ENCODE results near the gene MYBPHL.

The MYBPHL gene

GRCh38 chr1:109306832-109307273 lies at the start of gene MYBPHL:
MYBPHL (minus strand) TSS chr1:109307011; CDS start chr1:109306991, 20 bp downstream.
- no peak for DNase-seq (ENCODE audit: low read depth in 1 of 2, low spot score in 1 of 2)

- no peak for DNase-seq (ENCODE audit: low read depth in 1 of 2, low spot score in 1 of 2)
Measured at GRCh38 chr1:109356505-109356904, 49.7 kb upstream of the MYBPHL start.

- DNase-seq (ENCODE audit: low read depth in 1 of 2, low spot score in 1 of 2) = no peak
Measured at GRCh38 chr1:109354929-109355328, 48.1 kb upstream of the MYBPHL start.

GRCh38 chr1:109351457-109351856 lies 44.6 kb upstream of the MYBPHL start:
- no peak for DNase-seq (ENCODE audit: low read depth in 1 of 2, low spot score in 1 of 2)

- DNase-seq (ENCODE audit: low read depth in 1 of 2, low spot score in 1 of 2) = no peak
Measured at GRCh38 chr1:109350655-109351054, 43.8 kb upstream of the MYBPHL start.

GRCh38 chr1:109350182-109350581 lies 43.4 kb upstream of the MYBPHL start:
- no peak for DNase-seq (ENCODE audit: low read depth in 1 of 2, low spot score in 1 of 2)

- no peak for DNase-seq (ENCODE audit: low read depth in 1 of 2, low spot score in 1 of 2)
Measured at GRCh38 chr1:109347511-109347910, 40.7 kb upstream of the MYBPHL start.

- DNase-seq (ENCODE audit: low read depth in 1 of 2, low spot score in 1 of 2) = no peak
Measured at GRCh38 chr1:109341944-109342930, 35.4 kb upstream of the MYBPHL start.

GRCh38 chr1:109338608-109339007 lies 31.8 kb upstream of the MYBPHL start:
- no peak for DNase-seq (ENCODE audit: low read depth in 1 of 2, low spot score in 1 of 2)

GRCh38 chr1:109338091-109338490 lies 31.3 kb upstream of the MYBPHL start:
- DNase-seq (ENCODE audit: low read depth in 1 of 2, low spot score in 1 of 2) = no peak

GRCh38 chr1:109335091-109335490 lies 28.3 kb upstream of the MYBPHL start:
- DNase-seq (ENCODE audit: low read depth in 1 of 2, low spot score in 1 of 2) = no peak

GRCh38 chr1:109331113-109331512 lies 24.3 kb upstream of the MYBPHL start:
- DNase-seq (ENCODE audit: low read depth in 1 of 2, low spot score in 1 of 2) = no peak

- DNase-seq (ENCODE audit: low read depth in 1 of 2, low spot score in 1 of 2) = no peak
Measured at GRCh38 chr1:109327285-109327684, 20.5 kb upstream of the MYBPHL start.

- no peak for DNase-seq (ENCODE audit: low read depth in 1 of 2, low spot score in 1 of 2)
Measured at GRCh38 chr1:109322974-109323373, 16.2 kb upstream of the MYBPHL start.

GRCh38 chr1:109319114-109319513 lies 12.3 kb upstream of the MYBPHL start:
- no peak for DNase-seq (ENCODE audit: low read depth in 1 of 2, low spot score in 1 of 2)

- DNase-seq (ENCODE audit: low read depth in 1 of 2, low spot score in 1 of 2) = no peak
Measured at GRCh38 chr1:109316506-109316905, 9.7 kb upstream of the MYBPHL start.

- no peak for DNase-seq (ENCODE audit: low read depth in 1 of 2, low spot score in 1 of 2)
Measured at GRCh38 chr1:109315288-109315687, 8.5 kb upstream of the MYBPHL start.

GRCh38 chr1:109314795-109315194 lies 8.0 kb upstream of the MYBPHL start:
- no peak for DNase-seq (ENCODE audit: low read depth in 1 of 2, low spot score in 1 of 2)

- DNase-seq (ENCODE audit: low read depth in 1 of 2, low spot score in 1 of 2) = no peak
Measured at GRCh38 chr1:109312978-109313775, 6.4 kb upstream of the MYBPHL start.

- no peak for DNase-seq (ENCODE audit: low read depth in 1 of 2, low spot score in 1 of 2)
Measured at GRCh38 chr1:109312246-109312645, 5.4 kb upstream of the MYBPHL start.

- no peak for DNase-seq (ENCODE audit: low read depth in 1 of 2, low spot score in 1 of 2)
Measured at GRCh38 chr1:109309347-109309746, 2.5 kb upstream of the MYBPHL start.
